ENCODE data around the gene MTARC1. TPM values are rescaled to one million over a fixed set of nuclear protein-coding genes. Genes with fewer than 3 reads are reported as not detected.

Gene MTARC1
- total and polyA plus RNA-seq, 10 of the 15 experiments (the other 5 are each of a cell fraction or from before 2014, with no cell fraction given), result 0.23 to 1.5 (median 0.48) TPM

DNA sequence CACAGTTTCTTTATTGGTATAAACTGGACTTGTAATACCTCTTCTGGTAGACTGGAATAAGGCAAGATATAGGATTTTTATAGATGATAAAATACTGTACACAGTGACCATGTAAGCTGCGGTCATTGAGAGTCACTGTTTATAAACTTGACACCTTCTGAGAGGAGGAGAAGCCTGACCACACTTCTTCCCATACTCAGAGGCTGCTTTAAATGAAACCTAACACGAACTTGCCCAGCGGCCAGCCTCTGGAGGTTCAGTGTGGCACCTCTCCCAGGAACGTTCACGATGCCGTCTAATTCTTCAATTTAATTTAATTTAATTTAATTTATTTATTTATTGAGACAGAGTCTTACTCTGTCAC lies 22.5 kb downstream of the MTARC1 start:
- Histone ChIP-seq H3K4me3 (no peak overlapping the region), H3K4me2 (ENCODE audit: control insufficient read depth, insufficient read depth) (no peak overlapping the region), H3K36me3 (ENCODE audit: control insufficient read depth in 2 of 2, insufficient read depth in 2 of 2, low read length in 1 of 2) (no peaks in the 10 kb centered on the region), H3K27ac (ENCODE audit: control insufficient read depth, insufficient read depth) (no peak overlapping the region), H4K20me1 (ENCODE audit: control insufficient read depth, insufficient read depth) (no peaks in the 10 kb centered on the region), H3K79me2 (ENCODE audit: control insufficient read depth, insufficient read depth, low read length) (no peaks in the 10 kb centered on the region), H3K4me1 (ENCODE audit: control insufficient read depth, insufficient read depth, low read length) (no peaks in the 10 kb centered on the region), H3K9me3 (replicated peaks; ENCODE audit: control insufficient read depth, insufficient read depth, low read length) (no peaks in the 10 kb centered on the region), H2AFZ (ENCODE audit: control insufficient read depth, low read depth, low read length) (no peak overlapping the region), H3K9ac (ENCODE audit: control insufficient read depth, insufficient read depth, low read length) (no peak overlapping the region), H3K27me3 (replicated peaks in 1 of 2; ENCODE audit: control insufficient read depth in 2 of 2, insufficient read depth in 2 of 2, low read length in 1 of 2) (no peaks in the 10 kb centered on the region; a peak in 1 of 4 replicates)
- ChIA-PET POLR2A (no interaction called here), CTCF (interaction anchor here (0.9 to 5.6 kb wide), 6 partner anchors 10 to 648 kb away, joined by 3 to 45 read pairs (median 4); no protein-coding TSS in a partner anchor), SMC1A (ENCODE audit: uncharacterized antibody, unreplicated experiment) (interaction anchor here (1.4 to 2.4 kb wide), 3 partner anchors 14 to 626 kb away, joined by 3 to 11 read pairs (median 5); no protein-coding TSS in a partner anchor), RAD21 (ENCODE audit: unreplicated experiment) (interaction anchor here (1.4 to 2.7 kb wide), 3 partner anchors 394 to 622 kb away, joined by 3 to 9 read pairs (median 4); no protein-coding TSS in a partner anchor)
- DNase-seq (ENCODE audit: low read depth, low spot score), result no peak
- no TSS peak for BruUV-seq (replicated peaks)
- FAIRE-seq, result no peak
- TF ChIP-seq, protein P1, sequence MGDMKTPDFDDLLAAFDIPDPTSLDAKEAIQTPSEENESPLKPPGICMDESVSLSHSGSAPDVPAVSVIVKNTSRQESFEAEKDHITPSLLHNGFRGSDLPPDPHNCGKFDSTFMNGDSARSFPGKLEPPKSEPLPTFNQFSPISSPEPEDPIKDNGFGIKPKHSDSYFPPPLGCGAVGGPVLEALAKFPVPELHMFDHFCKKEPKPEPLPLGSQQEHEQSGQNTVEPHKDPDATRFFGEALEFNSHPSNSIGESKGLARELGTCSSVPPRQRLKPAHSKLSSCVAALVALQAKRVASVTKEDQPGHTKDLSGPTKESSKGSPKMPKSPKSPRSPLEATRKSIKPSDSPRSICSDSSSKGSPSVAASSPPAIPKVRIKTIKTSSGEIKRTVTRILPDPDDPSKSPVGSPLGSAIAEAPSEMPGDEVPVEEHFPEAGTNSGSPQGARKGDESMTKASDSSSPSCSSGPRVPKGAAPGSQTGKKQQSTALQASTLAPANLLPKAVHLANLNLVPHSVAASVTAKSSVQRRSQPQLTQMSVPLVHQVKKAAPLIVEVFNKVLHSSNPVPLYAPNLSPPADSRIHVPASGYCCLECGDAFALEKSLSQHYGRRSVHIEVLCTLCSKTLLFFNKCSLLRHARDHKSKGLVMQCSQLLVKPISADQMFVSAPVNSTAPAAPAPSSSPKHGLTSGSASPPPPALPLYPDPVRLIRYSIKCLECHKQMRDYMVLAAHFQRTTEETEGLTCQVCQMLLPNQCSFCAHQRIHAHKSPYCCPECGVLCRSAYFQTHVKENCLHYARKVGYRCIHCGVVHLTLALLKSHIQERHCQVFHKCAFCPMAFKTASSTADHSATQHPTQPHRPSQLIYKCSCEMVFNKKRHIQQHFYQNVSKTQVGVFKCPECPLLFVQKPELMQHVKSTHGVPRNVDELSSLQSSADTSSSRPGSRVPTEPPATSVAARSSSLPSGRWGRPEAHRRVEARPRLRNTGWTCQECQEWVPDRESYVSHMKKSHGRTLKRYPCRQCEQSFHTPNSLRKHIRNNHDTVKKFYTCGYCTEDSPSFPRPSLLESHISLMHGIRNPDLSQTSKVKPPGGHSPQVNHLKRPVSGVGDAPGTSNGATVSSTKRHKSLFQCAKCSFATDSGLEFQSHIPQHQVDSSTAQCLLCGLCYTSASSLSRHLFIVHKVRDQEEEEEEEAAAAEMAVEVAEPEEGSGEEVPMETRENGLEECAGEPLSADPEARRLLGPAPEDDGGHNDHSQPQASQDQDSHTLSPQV (IDR thresholded peaks at IDR 0.05), result no peak
- in situ Hi-C loops (cut with MboI) (no loop called here), intact Hi-C loops (cut with micrococcal nuclease; ENCODE audit: unreplicated experiment) (no loop called here)
- WGBS (ENCODE audit: insufficient coverage, insufficient replicate concordance, low lambda C conversion rate, missing lambda C conversion rate), result 52% methylated on average over 6 of the region's 6 CpGs
- ATAC-seq, result no peak

DNA sequence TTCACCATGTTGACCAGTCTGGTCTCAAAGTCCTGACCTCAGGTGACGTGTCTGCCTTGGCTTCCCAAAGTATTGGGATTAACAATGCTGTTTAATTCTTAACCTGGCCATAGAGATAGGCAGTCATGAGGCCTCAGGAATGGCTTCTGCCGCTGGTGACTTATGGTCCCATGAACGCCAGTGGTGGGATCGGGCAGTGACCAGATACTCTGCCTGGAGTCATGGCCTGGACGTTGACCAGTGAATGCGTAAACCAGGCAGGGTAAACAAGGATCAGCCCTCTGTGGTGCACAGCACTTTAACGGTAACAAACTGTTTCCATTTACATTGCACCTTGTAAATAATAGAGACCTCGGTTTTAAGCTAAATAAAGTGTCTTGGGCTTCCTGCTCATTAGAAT lies 23.0 kb downstream of the MTARC1 start:
- Histone ChIP-seq H3K9ac (ENCODE audit: control insufficient read depth, insufficient read depth, low read length) (no peak overlapping the region), H3K4me3 (no peak overlapping the region), H3K4me1 (ENCODE audit: control insufficient read depth, insufficient read depth, low read length) (no peaks in the 10 kb centered on the region), H3K9me3 (replicated peaks; ENCODE audit: control insufficient read depth, insufficient read depth, low read length) (no peaks in the 10 kb centered on the region), H2AFZ (ENCODE audit: control insufficient read depth, low read depth, low read length) (no peak overlapping the region), H3K27ac (ENCODE audit: control insufficient read depth, insufficient read depth) (no peak overlapping the region), H4K20me1 (ENCODE audit: control insufficient read depth, insufficient read depth) (no peaks in the 10 kb centered on the region), H3K79me2 (ENCODE audit: control insufficient read depth, insufficient read depth, low read length) (no peaks in the 10 kb centered on the region), H3K4me2 (ENCODE audit: control insufficient read depth, insufficient read depth) (no peak overlapping the region), H3K27me3 (replicated peaks in 1 of 2; ENCODE audit: control insufficient read depth in 2 of 2, insufficient read depth in 2 of 2, low read length in 1 of 2) (no peaks in the 10 kb centered on the region; a peak in 1 of 4 replicates), H3K36me3 (ENCODE audit: control insufficient read depth in 2 of 2, insufficient read depth in 2 of 2, low read length in 1 of 2) (no peaks in the 10 kb centered on the region)
- FAIRE-seq, result no peak
- ATAC-seq, result no peak
- POLR2A ChIA-PET, result no interaction called here
- WGBS (ENCODE audit: insufficient coverage, insufficient replicate concordance, low lambda C conversion rate, missing lambda C conversion rate), result 76% methylated on average over 8 of the region's 8 CpGs
- SMC1A ChIA-PET (ENCODE audit: uncharacterized antibody, unreplicated experiment), result interaction anchor here (1.1 to 2.4 kb wide), 7 partner anchors 14 to 625 kb away, joined by 3 to 11 read pairs (median 3); no protein-coding TSS in a partner anchor
- intact Hi-C loops (cut with micrococcal nuclease; ENCODE audit: unreplicated experiment), result loop anchor here (1.0 kb wide), 2 partner anchors 394 to 626 kb away; no protein-coding TSS in a partner anchor
- RAD21 ChIA-PET (ENCODE audit: unreplicated experiment), result interaction anchor here (1.5 to 2.7 kb wide), 4 partner anchors 393 to 626 kb away, joined by 4 to 17 read pairs (median 6); no protein-coding TSS in a partner anchor
- no peak for DNase-seq (ENCODE audit: low read depth, low spot score)
- in situ Hi-C loops (cut with MboI), result no loop called here
- no TSS peak for BruUV-seq (replicated peaks)
- CTCF ChIA-PET, result interaction anchor here (0.6 to 5.6 kb wide), 19 partner anchors 10 to 1646 kb away, joined by 3 to 45 read pairs (median 4); no protein-coding TSS in a partner anchor
- no peak for TF ChIP-seq FOXK2 (IDR thresholded peaks at IDR 0.05)
- no peak for TF ChIP-seq ZNF274 (IDR thresholded peaks at IDR 0.05; ENCODE audit: insufficient read depth, insufficient read length)
- no peak for TF ChIP-seq SMC3 (IDR thresholded peaks at IDR 0.05; ENCODE audit: borderline replicate concordance, low read length)
- TF ChIP-seq KAT2A (conservative IDR thresholded peaks at IDR 0.05; ENCODE audit: control insufficient read depth, low read depth, low read length), result no peak
- no peak for TF ChIP-seq KDM1A (IDR thresholded peaks at IDR 0.05; ENCODE audit: borderline replicate concordance)
- no peak for TF ChIP-seq MEF2B (IDR thresholded peaks at IDR 0.05; ENCODE audit: partially characterized antibody, poor library complexity, severe bottlenecking)
- TF ChIP-seq, protein P2, sequence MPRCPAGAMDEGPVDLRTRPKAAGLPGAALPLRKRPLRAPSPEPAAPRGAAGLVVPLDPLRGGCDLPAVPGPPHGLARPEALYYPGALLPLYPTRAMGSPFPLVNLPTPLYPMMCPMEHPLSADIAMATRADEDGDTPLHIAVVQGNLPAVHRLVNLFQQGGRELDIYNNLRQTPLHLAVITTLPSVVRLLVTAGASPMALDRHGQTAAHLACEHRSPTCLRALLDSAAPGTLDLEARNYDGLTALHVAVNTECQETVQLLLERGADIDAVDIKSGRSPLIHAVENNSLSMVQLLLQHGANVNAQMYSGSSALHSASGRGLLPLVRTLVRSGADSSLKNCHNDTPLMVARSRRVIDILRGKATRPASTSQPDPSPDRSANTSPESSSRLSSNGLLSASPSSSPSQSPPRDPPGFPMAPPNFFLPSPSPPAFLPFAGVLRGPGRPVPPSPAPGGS (IDR thresholded peaks at IDR 0.05; ENCODE audit: borderline replicate concordance, insufficient read depth, low read depth, low read length, poor library complexity, severe bottlenecking), result no peak
- TF ChIP-seq KLF5 (IDR thresholded peaks at IDR 0.05; ENCODE audit: partially characterized antibody), result no peak
- no peak for TF ChIP-seq MTA3 (IDR thresholded peaks at IDR 0.05; ENCODE audit: borderline replicate concordance, low read length)
- TF ChIP-seq ZNF207 (IDR thresholded peaks at IDR 0.05; ENCODE audit: borderline replicate concordance), result no peak

Data from GM12878 (cell line).